Type B pancreatic cell (in vitro differentiated cells): Measurements from ENCODE around the gene ATG7. TPM values are rescaled to one million over a fixed set of nuclear protein-coding genes. Genes with fewer than 3 reads are reported as not detected.

Experiments used
- DNase-seq: peaks from one replicate; pipeline ENCODE4 v3.0.0; 2021; ENCODE audit warnings: mixed read lengths; ENCODE audit not compliant: unreplicated experiment; ENCODE audit errors: extremely low spot score
- H3K27ac Mint-ChIP-seq: 2 replicates; pipeline ENCODE4 v1.8.0; 2021; ENCODE audit warnings: mild to moderate bottlenecking, mixed read lengths
- H3K27me3 Mint-ChIP-seq: 2 replicates; pipeline ENCODE4 v1.8.0; 2021; ENCODE audit warnings: mixed read lengths
- H3K36me3 Mint-ChIP-seq: 2 replicates; pipeline ENCODE4 v1.8.0; 2021; ENCODE audit warnings: mixed read lengths
- H3K4me1 Mint-ChIP-seq: one replicate; pipeline ENCODE4 v1.8.0; 2021; ENCODE audit warnings: mixed read lengths; ENCODE audit not compliant: unreplicated experiment
- H3K4me3 Mint-ChIP-seq: 2 replicates; pipeline ENCODE4 v1.8.0; 2021; ENCODE audit warnings: mild to moderate bottlenecking, mixed read lengths
- H3K9me3 Mint-ChIP-seq: 2 replicates; pipeline ENCODE4 v1.8.0; 2021; ENCODE audit warnings: mixed read lengths
- CTCF ChIP-seq: fragments of 200-600 bp; sonication (generic); conservative IDR thresholded peaks from 2 replicates; pipeline ENCODE4 v1.5.0; 2021; ENCODE audit warnings: antibody characterized with exemption, mild to moderate bottlenecking
- total RNA-seq: library from RNA; stranded (reverse); gene quantifications from 2 replicates; pipeline ENCODE4 v1.2.1, GENCODE V29; 2021; ENCODE audit warnings: low replicate concordance

Gene ATG7
- total RNA-seq, 1 donor from 2014 or later: 32.4 TPM

DNA sequence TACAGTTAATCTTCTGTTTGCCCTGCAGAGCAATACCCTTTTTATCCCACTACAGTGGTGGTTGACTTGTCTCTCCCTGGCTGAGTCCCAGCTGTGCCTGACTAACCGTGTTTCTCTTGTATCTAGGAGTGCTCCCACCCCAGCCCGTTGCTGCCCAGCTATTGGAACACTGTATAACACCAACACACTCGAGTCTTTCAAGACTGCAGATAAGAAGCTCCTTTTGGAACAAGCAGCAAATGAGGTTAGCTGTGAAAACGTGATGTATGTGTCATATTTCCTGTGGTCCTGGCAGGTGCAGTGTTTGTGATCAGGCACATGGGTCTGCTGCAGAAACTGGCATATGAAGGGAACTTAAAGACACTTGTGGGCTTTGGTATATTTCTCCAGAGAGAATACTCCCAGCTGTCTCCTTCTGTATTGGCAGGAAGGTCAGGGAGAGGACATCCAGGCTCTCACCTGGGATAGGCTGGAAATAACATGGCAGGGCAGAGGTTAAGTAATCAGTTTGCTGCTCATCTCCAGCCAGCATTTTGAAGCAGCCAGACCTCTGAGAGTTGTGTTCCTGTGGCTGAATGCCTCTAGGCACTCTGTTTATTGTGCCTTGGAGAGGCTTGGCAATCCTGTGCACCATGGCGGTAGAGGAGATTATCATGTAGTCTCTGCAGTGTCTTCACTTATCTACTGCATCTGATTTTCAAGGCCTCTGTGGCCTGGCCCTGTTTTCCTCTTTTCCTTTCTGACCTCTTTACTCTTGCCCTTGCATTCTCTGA, 34.8 kb downstream of the ATG7 start:
- Mint-ChIP-seq H3K27me3 (no peaks in the 10 kb centered on the region), H3K27ac (no peak overlapping the region), H3K4me1 (no peaks in the 10 kb centered on the region), H3K4me3 (no peak overlapping the region), H3K9me3 (no peaks in the 10 kb centered on the region), H3K36me3 (peaks cover 43% of the 10 kb centered on the region)
- TF ChIP-seq CTCF: no peak
- no peak for DNase-seq

DNA sequence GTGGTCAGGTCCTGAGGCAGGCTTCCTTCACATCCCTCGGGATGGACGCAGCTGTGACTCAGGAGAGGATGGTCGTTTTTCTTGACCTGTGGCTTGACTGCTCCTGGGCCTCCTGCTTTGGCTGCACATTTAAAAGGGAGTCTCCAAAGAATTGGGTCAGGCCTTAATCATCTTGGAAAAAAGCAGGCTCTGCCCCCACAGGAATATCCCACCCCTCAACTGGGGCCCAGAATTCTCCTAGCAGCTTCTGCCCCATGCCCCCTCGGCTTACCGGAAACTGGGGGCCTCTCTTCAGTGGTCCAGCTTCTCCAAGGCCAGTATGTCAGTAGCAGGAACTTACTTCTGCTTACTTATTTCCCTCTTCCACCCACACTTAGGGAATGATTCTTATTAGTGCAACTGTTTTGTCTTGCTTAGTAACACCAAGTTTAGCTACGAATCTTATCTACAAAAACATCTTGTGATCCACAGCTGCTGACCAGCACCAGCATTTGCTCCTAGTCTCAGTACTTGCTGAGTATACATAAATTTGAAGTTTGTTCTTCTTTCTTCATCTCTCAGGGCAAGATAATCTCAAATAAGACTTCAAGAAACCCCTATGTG, 35.7 kb downstream of the ATG7 start:
- no peak for TF ChIP-seq CTCF
- Mint-ChIP-seq H3K4me1 (no peaks in the 10 kb centered on the region), H3K4me3 (no peak overlapping the region), H3K27ac (no peak overlapping the region), H3K27me3 (no peaks in the 10 kb centered on the region), H3K9me3 (no peaks in the 10 kb centered on the region), H3K36me3 (peaks cover 36% of the 10 kb centered on the region)
- no peak for DNase-seq

DNA sequence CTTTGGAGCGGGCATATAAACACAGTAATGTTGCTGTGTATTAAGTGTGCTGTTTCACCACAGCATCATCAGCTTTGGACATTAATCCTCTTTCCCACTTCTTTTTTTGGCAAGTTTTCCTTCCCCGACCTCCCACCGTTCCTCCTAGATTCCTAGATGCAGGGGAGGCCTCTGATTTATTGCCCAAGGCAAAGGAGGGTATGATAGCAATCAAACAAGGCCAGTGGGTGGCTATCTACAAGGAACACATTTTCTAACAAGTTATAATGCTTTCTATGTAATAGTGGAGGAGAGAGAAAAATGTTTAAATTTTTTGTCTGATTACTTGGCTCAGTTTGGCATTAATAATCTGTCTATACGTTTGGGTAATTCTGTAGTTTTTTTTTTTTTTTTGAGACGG, 38.1 kb downstream of the ATG7 start:
- Mint-ChIP-seq H3K4me1 (no peaks in the 10 kb centered on the region), H3K4me3 (no peak overlapping the region), H3K27me3 (no peaks in the 10 kb centered on the region), H3K27ac (no peak overlapping the region), H3K9me3 (no peaks in the 10 kb centered on the region), H3K36me3 (peaks cover 37% of the 10 kb centered on the region)
- TF ChIP-seq CTCF: no peak
- DNase-seq: no peak

DNA sequence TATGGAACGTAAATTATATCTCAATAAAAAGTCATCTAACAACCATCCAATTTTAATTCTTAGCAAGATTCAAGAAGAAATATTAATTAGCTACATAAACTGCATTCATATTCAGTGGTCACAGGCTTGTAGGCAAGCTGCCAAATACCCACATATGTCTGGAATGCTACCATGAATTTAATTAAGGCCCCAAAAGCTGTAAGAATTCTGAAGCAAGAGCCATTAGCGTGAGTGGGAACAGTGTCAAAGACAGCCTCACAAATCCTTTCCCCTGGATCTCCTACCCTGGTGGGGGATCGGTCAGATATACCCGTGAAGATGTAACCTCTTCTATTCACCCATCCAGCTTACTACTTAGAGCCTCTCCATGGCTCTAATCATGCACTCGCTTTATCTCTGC, 40.0 kb downstream of the ATG7 start:
- Mint-ChIP-seq H3K9me3 (no peaks in the 10 kb centered on the region), H3K4me3 (no peak overlapping the region), H3K27ac (no peak overlapping the region), H3K27me3 (no peaks in the 10 kb centered on the region), H3K4me1 (no peaks in the 10 kb centered on the region), H3K36me3 (peaks cover 44% of the 10 kb centered on the region)
- no peak for DNase-seq
- no peak for TF ChIP-seq CTCF

GRCh38 chr3:11317300-11317699, 45.1 kb downstream of the ATG7 start:
- DNase-seq: no peak
- Mint-ChIP-seq H3K9me3 (no peaks in the 10 kb centered on the region), H3K27ac (no peak overlapping the region), H3K4me3 (no peak overlapping the region), H3K36me3 (peaks cover 31% of the 10 kb centered on the region), H3K27me3 (no peaks in the 10 kb centered on the region), H3K4me1 (no peaks in the 10 kb centered on the region)
- TF ChIP-seq CTCF: no peak
